GM12872 (cell line): ENCODE measurements around the gene GRID2.

Experiments
- TF ChIP-seq, protein P1 (sequence below): IDR thresholded peaks from 3 replicates; pipeline ENCODE4 v1.5.1; 2011; ENCODE audit warnings: low read depth, mild to moderate bottlenecking, low read length, moderate library complexity; ENCODE audit not compliant: insufficient read depth

The GRID2 gene

DNA sequence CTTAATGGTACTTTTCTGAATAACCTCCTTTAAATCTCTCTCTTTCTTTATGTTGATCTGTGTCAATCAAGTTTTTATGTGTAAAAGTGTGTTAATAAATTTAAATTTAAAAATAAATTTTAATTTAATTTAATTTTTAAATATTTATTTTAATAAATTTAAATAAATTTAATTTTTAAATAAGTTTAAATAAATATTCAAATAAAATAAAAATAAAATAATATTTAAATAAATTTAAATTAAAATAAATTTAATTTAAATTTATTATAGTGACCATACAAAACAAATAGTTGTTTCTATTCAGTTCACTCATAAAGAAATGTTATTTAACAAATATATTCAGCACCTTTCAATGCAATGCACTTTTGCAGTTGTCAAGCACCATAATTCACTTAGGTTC, 146.9 kb downstream of the GRID2 start:
- TF ChIP-seq, protein P1, sequence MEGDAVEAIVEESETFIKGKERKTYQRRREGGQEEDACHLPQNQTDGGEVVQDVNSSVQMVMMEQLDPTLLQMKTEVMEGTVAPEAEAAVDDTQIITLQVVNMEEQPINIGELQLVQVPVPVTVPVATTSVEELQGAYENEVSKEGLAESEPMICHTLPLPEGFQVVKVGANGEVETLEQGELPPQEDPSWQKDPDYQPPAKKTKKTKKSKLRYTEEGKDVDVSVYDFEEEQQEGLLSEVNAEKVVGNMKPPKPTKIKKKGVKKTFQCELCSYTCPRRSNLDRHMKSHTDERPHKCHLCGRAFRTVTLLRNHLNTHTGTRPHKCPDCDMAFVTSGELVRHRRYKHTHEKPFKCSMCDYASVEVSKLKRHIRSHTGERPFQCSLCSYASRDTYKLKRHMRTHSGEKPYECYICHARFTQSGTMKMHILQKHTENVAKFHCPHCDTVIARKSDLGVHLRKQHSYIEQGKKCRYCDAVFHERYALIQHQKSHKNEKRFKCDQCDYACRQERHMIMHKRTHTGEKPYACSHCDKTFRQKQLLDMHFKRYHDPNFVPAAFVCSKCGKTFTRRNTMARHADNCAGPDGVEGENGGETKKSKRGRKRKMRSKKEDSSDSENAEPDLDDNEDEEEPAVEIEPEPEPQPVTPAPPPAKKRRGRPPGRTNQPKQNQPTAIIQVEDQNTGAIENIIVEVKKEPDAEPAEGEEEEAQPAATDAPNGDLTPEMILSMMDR = no peak

DNA sequence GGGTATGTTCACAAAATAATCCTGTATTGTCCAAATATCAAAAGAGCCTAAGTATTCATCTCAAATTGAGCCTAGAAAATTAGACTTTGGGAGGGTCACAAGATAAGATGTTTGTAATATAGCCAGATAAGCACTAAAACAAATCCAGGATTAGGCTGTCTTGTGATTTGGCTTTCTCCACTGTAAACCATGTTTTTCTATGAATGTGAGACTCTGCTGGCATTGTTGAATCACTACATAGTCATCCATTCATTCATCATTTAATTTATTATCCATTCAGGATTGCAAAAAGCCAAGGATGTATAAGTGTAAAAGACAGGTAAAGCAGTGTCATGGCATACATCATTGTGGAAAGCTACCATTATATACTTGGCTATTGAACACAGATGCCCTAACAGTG, 148.0 kb downstream of the GRID2 start:
- TF ChIP-seq, protein P1 = no peak

DNA sequence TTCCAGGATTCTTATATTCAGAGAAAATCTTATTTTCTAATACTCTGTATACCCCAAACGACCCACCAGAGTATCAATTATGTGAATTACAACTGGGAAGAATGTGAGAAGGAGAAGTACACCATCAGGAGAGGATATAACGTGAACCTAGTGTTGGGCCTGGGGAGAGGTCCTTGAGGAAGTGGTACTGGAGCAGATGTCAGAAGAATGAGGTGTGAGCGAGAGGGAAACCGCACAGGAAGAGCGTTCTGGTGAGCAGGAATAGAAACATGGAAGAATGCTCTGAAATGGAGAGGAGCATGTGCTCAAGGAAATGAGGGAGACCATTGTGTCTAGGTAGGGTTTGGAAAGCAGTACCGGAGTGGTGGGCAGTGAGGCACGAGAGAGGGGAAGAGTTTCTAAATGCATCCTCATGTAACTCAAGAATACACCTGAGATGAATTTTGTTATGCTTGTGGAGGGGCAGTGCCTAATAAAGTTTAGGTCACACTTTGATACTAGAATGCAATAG, 151.6 kb downstream of the GRID2 start:
- TF ChIP-seq, protein P1 = no peak

DNA sequence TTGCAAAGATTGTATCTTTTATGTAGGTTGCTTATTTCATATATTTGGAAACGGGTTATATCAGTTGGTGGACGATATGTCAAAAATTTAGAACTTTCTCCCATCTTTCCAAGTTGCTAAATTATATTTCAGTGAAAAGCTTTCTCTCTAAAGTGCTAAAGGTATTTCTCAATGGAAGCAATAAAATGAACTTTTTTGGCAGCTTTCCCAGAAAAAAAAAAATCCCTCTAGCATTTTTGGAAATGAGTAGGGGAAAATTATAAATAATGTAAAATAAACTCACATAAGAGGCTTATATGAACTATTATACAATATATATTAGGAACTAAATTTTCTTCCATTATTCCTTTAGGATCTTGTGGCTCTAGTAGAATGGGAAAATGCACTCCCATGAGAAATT, 152.2 kb downstream of the GRID2 start:
- TF ChIP-seq, protein P1 = no peak

DNA sequence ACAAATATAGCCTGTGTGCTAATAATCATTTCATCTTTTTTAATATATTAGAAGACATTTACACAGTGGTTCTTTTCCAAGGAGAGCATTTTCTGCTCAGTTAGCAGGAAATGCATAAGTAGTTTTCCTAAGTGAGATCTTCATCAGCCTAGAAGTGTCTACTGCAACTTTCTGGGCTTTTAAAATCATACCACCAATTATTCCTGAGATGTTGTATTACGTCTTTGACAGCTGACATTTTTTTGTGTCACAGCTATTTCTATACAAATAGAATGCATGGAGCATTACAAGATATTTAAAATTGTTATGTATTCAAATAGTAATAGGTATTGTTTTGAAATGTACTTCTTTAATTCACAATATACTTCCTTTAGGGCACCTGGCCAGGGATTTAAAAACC, 158.0 kb downstream of the GRID2 start:
- TF ChIP-seq, protein P1 = no peak

DNA sequence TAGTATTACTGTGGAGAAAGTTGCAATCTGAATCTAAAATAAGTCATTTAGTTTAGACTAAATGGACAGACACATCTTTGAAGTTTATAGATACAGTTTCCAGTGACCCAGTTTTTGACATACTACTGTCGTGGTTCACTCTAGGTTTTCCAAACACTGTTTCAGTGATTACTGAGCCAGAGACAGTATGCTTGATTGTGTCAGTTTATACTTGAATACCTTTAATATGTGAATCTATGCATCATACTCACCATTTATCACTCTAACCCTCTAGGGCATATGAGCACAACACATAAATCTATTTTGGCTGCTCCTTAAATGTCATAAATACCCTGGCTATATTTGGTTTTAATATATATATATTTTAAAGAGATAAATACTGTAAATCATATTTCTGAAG, 173.5 kb downstream of the GRID2 start:
- TF ChIP-seq, protein P1 = no peak

DNA sequence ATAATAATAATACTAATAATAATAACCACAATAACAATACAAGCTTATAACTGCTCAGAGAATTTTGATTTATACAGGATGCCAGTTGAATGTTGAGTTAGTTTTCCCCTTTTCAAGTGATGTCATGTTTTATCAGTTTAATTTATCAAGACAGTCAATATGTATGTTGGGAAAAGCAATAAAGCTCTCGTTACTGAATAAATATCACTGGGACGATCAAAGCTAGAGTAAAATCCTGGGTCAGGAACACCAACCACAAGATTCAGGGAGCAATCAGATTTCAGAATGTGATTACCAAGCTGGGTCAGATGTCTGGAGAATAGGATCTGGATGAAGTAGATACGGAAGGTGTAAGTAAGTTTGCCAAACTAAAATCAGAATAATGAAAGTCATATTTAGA, 179.6 kb downstream of the GRID2 start:
- TF ChIP-seq, protein P1 = no peak

DNA sequence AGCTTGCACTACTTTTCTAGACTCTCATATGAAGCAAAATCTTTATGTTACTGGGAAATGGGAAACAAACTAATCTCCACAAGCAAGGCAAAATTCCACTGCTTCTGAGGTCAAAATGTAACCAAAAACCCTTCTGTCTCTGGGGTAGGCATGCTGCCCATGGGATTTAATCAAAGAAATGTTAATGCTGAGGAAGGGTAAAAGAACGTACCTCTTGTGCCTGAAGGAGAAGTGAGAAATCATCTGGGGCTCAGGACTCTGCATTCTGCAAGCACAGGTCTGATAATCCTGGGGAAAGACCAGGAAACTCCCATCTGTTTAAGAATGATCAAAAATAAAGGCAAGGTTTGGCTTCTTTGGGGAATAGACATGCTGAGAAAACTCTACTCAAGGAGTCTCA, 184.7 kb downstream of the GRID2 start:
- TF ChIP-seq, protein P1 = no peak
